Endothelial cell of umbilical vein (primary cell): ENCODE measurements around the gene TPM2.

Experiments
- CTCF ChIP-seq, 2 donors: IDR thresholded peaks; 1 replicate in 1 of 2; 2 replicates in 1 of 2; pipeline ENCODE4 v1.5.1; 2011; ENCODE audit warnings: low read length in 2 of 2, mild to moderate bottlenecking in 2 of 2, moderate library complexity in 2 of 2, control low read depth in 1 of 2, inconsistent platforms in 1 of 2, low read depth in 1 of 2; ENCODE audit not compliant: insufficient read depth in 1 of 2; ENCODE audit errors: extremely low read depth in 1 of 2
- MAX ChIP-seq: IDR thresholded peaks from 2 replicates; pipeline ENCODE4 v1.6.1; 2011; ENCODE audit not compliant: insufficient read depth, insufficient read length
- POLR2A ChIP-seq: IDR thresholded peaks from 2 replicates; pipeline ENCODE4 v1.6.1; 2012; ENCODE audit warnings: low read depth, mild to moderate bottlenecking, control low read depth, low read length
- POLR2AphosphoS5 ChIP-seq: IDR thresholded peaks from 2 replicates; pipeline ENCODE4 v1.6.1; 2012; ENCODE audit warnings: low read depth, mild to moderate bottlenecking, control low read depth, low read length, moderate library complexity; ENCODE audit not compliant: insufficient read depth

GRCh38 chr9:35713578-35713977 is 23.9 kb upstream of the TPM2 start:
- no peak for TF ChIP-seq CTCF (IDR thresholded peaks at IDR 0.05; ENCODE audit: extremely low read depth in 1 of 2, insufficient read depth in 1 of 2, low read depth in 1 of 2, low read length in 2 of 2)
- no peak for TF ChIP-seq POLR2A
- TF ChIP-seq POLR2AphosphoS5: no peak
- no peak for TF ChIP-seq MAX
